ENCODE results near the gene TRIM54. TPM values are rescaled to one million over a fixed set of nuclear protein-coding genes. Genes with fewer than 3 reads are reported as not detected.

Gene TRIM54
- total RNA-seq, 1 donor from 2014 or later = 2.5 TPM

- no peaks in the 10 kb centered on the region for H3K27me3 ChIP-seq
- TF ChIP-seq POLR2A (IDR thresholded peaks at IDR 0.05) (no peak), CTCF (IDR thresholded peaks at IDR 0.05) (no peak), POLR2AphosphoS5 (IDR thresholded peaks at IDR 0.05; ENCODE audit: insufficient read depth in 1 of 2, low read depth in 1 of 2) (no peak)
- intact Hi-C loops (cut with DNase I) = no loop called here
- no peak overlapping the region for H3K4me3 ChIP-seq
- no peaks in the 10 kb centered on the region for H3K9me3 ChIP-seq
- no peak overlapping the region for H3K27ac ChIP-seq
- peaks cover 0 to 35% of the 10 kb centered on the region in 2 donors for H3K36me3 ChIP-seq
- no peak for DNase-seq (ENCODE audit: extremely low spot score in 2 of 2)
- peaks cover 28% of the 10 kb centered on the region for H3K4me1 ChIP-seq
Measured at GRCh38 chr2:27324720-27325119, 42.5 kb downstream of the TRIM54 start.

DNA sequence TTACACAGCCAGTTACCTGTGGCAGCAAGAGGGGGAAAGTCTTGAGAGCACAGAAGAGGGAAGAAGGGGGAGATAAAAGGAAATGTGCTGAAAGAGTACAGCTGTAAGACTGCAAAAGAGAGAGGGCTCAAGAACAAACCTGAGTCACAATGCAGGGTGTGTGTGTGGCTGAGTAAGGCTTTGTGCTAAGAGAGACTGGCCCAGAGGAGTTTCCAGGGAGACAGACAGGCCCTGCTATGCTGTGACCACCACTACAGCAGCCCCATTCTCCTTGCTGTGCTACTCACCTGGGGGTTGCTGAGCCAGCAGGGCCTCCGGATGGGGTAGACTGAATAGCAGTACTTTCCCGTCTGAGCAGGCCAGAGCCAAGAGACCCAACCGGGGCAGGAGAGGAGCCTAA is 53.1 kb downstream of the TRIM54 start:
- H3K4me1 ChIP-seq = no peaks in the 10 kb centered on the region
- peaks cover 0 to 78% of the 10 kb centered on the region in 2 donors for H3K36me3 ChIP-seq
- no peaks in the 10 kb centered on the region for H3K27me3 ChIP-seq
- no peaks in the 10 kb centered on the region for H3K9me3 ChIP-seq
- DNase-seq (ENCODE audit: extremely low spot score in 2 of 2) = no peak
- H3K4me3 ChIP-seq = no peak overlapping the region
- no peak overlapping the region for H3K27ac ChIP-seq
- intact Hi-C loops (cut with DNase I) = no loop called here
- TF ChIP-seq CTCF (IDR thresholded peaks at IDR 0.05) (no peak), POLR2AphosphoS5 (IDR thresholded peaks at IDR 0.05; ENCODE audit: insufficient read depth in 1 of 2, low read depth in 1 of 2) (no peak), POLR2A (IDR thresholded peaks at IDR 0.05) (no peak)

DNA sequence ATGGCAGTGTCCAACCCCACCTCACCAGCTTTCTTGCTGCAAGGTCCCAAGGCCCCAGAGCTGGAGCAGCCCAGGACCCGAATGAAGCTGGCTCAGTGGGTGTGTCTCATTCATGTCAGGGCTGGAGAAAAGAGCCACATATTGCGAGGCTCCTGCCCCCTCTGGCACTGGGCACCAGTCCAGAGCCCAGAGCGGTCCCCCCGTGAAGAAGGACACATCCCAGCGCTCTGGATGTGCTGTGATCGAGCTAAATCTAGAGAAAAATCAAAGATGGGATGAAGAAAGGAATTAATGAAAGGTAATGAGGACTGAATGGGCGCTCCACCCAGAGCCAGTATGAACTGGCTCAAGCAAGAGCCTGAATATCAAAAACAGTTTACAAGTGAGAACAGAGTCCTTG is 53.9 kb downstream of the TRIM54 start:
- no peak for TF ChIP-seq POLR2A (IDR thresholded peaks at IDR 0.05)
- TF ChIP-seq POLR2AphosphoS5 (IDR thresholded peaks at IDR 0.05; ENCODE audit: insufficient read depth in 1 of 2, low read depth in 1 of 2) = no peak
- TF ChIP-seq CTCF (IDR thresholded peaks at IDR 0.05) = no peak
- intact Hi-C loops (cut with DNase I) = no loop called here

DNA sequence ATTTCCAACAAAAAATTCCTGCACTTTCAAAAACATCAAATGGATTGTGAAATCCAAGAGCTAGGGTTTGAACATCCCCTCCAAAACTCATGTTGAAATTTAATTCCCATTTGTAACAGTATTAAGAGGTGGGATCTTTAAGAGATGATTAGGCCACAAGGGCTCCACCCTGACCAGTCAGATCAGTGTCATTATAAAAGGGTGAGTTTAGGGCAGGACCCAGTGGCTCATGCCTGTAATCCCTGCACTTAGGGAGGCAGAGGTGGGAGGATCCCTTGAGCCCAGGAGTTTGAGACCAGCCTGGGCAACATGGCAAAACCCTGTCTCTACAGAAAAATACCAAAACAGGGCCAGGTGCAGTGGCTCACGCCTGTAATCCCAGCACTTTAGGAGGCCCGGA is 65.4 kb downstream of the TRIM54 start:
- H3K9me3 ChIP-seq = no peaks in the 10 kb centered on the region
- no peak for TF ChIP-seq POLR2A (IDR thresholded peaks at IDR 0.05)
- no peak for TF ChIP-seq POLR2AphosphoS5 (IDR thresholded peaks at IDR 0.05; ENCODE audit: insufficient read depth in 1 of 2, low read depth in 1 of 2)
- TF ChIP-seq CTCF (IDR thresholded peaks at IDR 0.05) = no peak
- intact Hi-C loops (cut with DNase I) = no loop called here
- H3K4me3 ChIP-seq = no peak overlapping the region
- H3K36me3 ChIP-seq = peaks cover 0 to 4% of the 10 kb centered on the region in 2 donors
- no peak for DNase-seq (ENCODE audit: extremely low spot score in 2 of 2)
- no peak overlapping the region for H3K27ac ChIP-seq
- H3K27me3 ChIP-seq = no peaks in the 10 kb centered on the region
- peaks cover 4% of the 10 kb centered on the region for H3K4me1 ChIP-seq

More for the DNA sequence above, 53.9 kb downstream of the TRIM54 start:
- Histone ChIP-seq H3K27ac (no peak overlapping the region), H3K36me3 (peaks cover 0 to 78% of the 10 kb centered on the region in 2 donors), H3K27me3 (no peaks in the 10 kb centered on the region), H3K4me1 (no peaks in the 10 kb centered on the region), H3K4me3 (no peak overlapping the region), H3K9me3 (no peaks in the 10 kb centered on the region)
- DNase-seq (ENCODE audit: extremely low spot score in 2 of 2) = no peak

DNA sequence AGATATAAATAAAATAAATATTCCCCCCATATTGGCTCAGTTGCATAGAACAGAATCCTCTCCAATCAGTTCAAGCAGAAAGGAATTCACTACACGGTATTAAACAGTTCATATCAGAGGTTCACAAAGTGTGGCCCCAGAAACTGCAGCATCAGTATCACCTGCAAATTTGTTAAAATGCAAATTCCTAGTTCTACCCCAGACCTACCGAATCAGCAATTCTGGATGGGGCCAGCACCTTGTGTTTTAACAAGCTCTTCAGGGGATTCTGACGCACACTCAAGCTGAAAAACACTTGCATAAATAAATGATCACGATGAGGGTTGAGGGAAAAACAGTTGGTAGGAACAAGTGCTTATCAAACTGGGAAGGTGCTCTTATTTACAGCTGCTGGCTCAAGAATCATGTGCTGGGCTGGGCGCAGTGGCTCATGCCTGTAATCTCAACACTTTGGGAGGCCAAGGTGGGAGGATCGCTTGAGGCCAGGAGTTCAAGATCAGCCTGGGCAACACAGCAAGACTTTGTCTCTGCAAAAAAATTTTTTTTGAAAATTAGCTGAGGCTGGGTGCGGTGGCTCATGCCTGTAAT is 68.0 kb downstream of the TRIM54 start:
- intact Hi-C loops (cut with DNase I) = no loop called here
- H3K9me3 ChIP-seq = no peaks in the 10 kb centered on the region

More for the DNA sequence above, 68.0 kb downstream of the TRIM54 start:
- no peak overlapping the region for H3K4me3 ChIP-seq
- TF ChIP-seq POLR2A (IDR thresholded peaks at IDR 0.05) (no peak), CTCF (IDR thresholded peaks at IDR 0.05) (no peak), POLR2AphosphoS5 (IDR thresholded peaks at IDR 0.05; ENCODE audit: insufficient read depth in 1 of 2, low read depth in 1 of 2) (no peak)
- DNase-seq (ENCODE audit: extremely low spot score in 2 of 2) = no peak
- no peak overlapping the region for H3K27ac ChIP-seq
- H3K27me3 ChIP-seq = no peaks in the 10 kb centered on the region
- H3K36me3 ChIP-seq = no peaks in the 10 kb centered on the region
- H3K4me1 ChIP-seq = peaks cover 25% of the 10 kb centered on the region

Measured in vagina (tissue), 2 donors.